ENCODE measurements around the gene ZNF423.
"Not testable (repeated sequence)": the region's sequence is repeated elsewhere in the genome, so short reads cannot be mapped to it uniquely, and the experiment has no call there.

DNA sequence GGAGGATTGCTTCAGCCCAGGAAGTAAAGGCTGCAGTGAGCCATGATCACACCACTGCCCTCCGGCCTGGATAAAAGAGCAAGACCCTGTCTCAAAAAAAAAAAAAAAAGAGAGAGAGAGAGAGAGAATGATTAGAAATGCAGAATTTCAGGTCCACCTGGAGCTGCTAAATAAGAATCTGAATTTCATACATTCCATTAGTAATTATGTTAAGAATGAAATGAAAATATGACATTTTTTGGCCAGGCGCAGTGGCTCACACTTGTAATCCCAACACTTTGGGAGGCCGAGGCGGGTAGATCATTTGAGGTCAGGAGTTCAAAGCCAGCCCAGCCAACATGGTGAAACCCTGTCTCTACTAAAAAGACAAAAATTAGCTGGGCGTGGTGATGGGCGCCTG lies 178.3 kb downstream of the ZNF423 start:
- TF ChIP-seq, protein P1, sequence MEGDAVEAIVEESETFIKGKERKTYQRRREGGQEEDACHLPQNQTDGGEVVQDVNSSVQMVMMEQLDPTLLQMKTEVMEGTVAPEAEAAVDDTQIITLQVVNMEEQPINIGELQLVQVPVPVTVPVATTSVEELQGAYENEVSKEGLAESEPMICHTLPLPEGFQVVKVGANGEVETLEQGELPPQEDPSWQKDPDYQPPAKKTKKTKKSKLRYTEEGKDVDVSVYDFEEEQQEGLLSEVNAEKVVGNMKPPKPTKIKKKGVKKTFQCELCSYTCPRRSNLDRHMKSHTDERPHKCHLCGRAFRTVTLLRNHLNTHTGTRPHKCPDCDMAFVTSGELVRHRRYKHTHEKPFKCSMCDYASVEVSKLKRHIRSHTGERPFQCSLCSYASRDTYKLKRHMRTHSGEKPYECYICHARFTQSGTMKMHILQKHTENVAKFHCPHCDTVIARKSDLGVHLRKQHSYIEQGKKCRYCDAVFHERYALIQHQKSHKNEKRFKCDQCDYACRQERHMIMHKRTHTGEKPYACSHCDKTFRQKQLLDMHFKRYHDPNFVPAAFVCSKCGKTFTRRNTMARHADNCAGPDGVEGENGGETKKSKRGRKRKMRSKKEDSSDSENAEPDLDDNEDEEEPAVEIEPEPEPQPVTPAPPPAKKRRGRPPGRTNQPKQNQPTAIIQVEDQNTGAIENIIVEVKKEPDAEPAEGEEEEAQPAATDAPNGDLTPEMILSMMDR (IDR thresholded peaks at IDR 0.05): not testable (repeated sequence)
- not testable (repeated sequence) for TF ChIP-seq POLR2A (IDR thresholded peaks at IDR 0.05)

Measured in lower leg skin (tissue), 3 donors.